SK-N-SH treated with all-trans-retinoic acid at 6 μM for 48 hours (cell line): ENCODE data around the gene CCDC186.
"Not testable (repeated sequence)": the region's sequence is repeated elsewhere in the genome, so short reads cannot be mapped to it uniquely, and the experiment has no call there.

Experiments
- ATAC-seq: fragments of 200-7000 bp; cut with Tn5 transposase; 3 replicates; pipeline ENCODE4 v1.9.1; 2020; ENCODE audit warnings: mild to moderate bottlenecking, moderate library complexity
- ARNTL ChIP-seq: fragments of 450-650 bp; formaldehyde crosslinking; IDR thresholded peaks from 2 replicates; pipeline ENCODE4 v1.5.0; 2020; ENCODE audit warnings: low read depth, mild to moderate bottlenecking, moderate library complexity, borderline replicate concordance
- CREB5 ChIP-seq: fragments of 250-450 bp; sonication (Bioruptor Pico); IDR thresholded peaks from 2 replicates; pipeline ENCODE4 v1.5.1; 2020; ENCODE audit warnings: low read depth, mild to moderate bottlenecking, moderate library complexity
- CSDC2 ChIP-seq: fragments of 250-450 bp; sonication (Bioruptor Pico); IDR thresholded peaks from 2 replicates; pipeline ENCODE4 v1.5.0; 2020; ENCODE audit warnings: mild to moderate bottlenecking, moderate library complexity
- CSRNP3 ChIP-seq: fragments of 250-450 bp; sonication (Bioruptor Pico); IDR thresholded peaks from 2 replicates; pipeline ENCODE4 v1.5.1; 2021; ENCODE audit warnings: mild to moderate bottlenecking, moderate library complexity
- ESRRG ChIP-seq: fragments of 250-450 bp; sonication (Bioruptor Pico); IDR thresholded peaks from 2 replicates; pipeline ENCODE4 v1.6.1; 2021; ENCODE audit warnings: mild to moderate bottlenecking
- GLIS3 ChIP-seq: fragments of 250-450 bp; sonication (Bioruptor Pico); IDR thresholded peaks from 2 replicates; pipeline ENCODE4 v1.5.0; 2020; ENCODE audit warnings: mild to moderate bottlenecking, moderate library complexity
- ISL1 ChIP-seq: fragments of 250-450 bp; sonication (Bioruptor Pico); IDR thresholded peaks from 2 replicates; pipeline ENCODE4 v2.1.2; 2022; ENCODE audit warnings: mild to moderate bottlenecking, moderate library complexity
- OSR1 ChIP-seq: fragments of 250-450 bp; sonication (Bioruptor Pico); IDR thresholded peaks from 2 replicates; pipeline ENCODE4 v1.8.0; 2022; ENCODE audit warnings: moderate library complexity, mild to moderate bottlenecking, inconsistent platforms
- PATZ1 ChIP-seq: fragments of 250-450 bp; sonication (Bioruptor Pico); IDR thresholded peaks from 2 replicates; pipeline ENCODE4 v1.8.0; 2020; ENCODE audit warnings: mild to moderate bottlenecking, moderate library complexity, borderline replicate concordance
- PPARA ChIP-seq: fragments of 250-450 bp; sonication (Bioruptor Pico); IDR thresholded peaks from 2 replicates; pipeline ENCODE4 v1.5.0; 2020; ENCODE audit warnings: mild to moderate bottlenecking, borderline replicate concordance
- SNAI2 ChIP-seq: fragments of 250-450 bp; sonication (Bioruptor Pico); IDR thresholded peaks from 2 replicates; pipeline ENCODE4 v1.5.0; 2020; ENCODE audit warnings: mild to moderate bottlenecking, moderate library complexity
- TSHZ2 ChIP-seq: fragments of 250-450 bp; sonication (Bioruptor Pico); IDR thresholded peaks from 2 replicates; pipeline ENCODE4 v1.5.0; 2020; ENCODE audit warnings: mild to moderate bottlenecking, moderate library complexity
- ZC3H10 ChIP-seq: fragments of 250-450 bp; sonication (Bioruptor Pico); IDR thresholded peaks from 2 replicates; pipeline ENCODE4 v1.5.1; 2021; ENCODE audit warnings: mild to moderate bottlenecking, moderate library complexity
- ZFP3 ChIP-seq: fragments of 250-450 bp; sonication (Bioruptor Pico); IDR thresholded peaks from 2 replicates; pipeline ENCODE4 v1.5.0; 2020; ENCODE audit warnings: mild to moderate bottlenecking, moderate library complexity
- ZFP30 ChIP-seq: fragments of 450-650 bp; formaldehyde crosslinking; IDR thresholded peaks from 2 replicates; pipeline ENCODE4 v1.5.0; 2022; ENCODE audit warnings: mild to moderate bottlenecking, moderate library complexity
- ZNF565 ChIP-seq: fragments of 450-650 bp; formaldehyde crosslinking; conservative IDR thresholded peaks from 2 replicates; pipeline ENCODE4 v1.5.0; 2020; ENCODE audit warnings: low read depth, mild to moderate bottlenecking, moderate library complexity
- ZNF70 ChIP-seq: fragments of 450-650 bp; formaldehyde crosslinking; IDR thresholded peaks from 2 replicates; pipeline ENCODE4 v1.5.0; 2020; ENCODE audit warnings: mild to moderate bottlenecking, moderate library complexity
- ZNF8 ChIP-seq: fragments of 450-650 bp; formaldehyde crosslinking; IDR thresholded peaks from 2 replicates; pipeline ENCODE4 v1.5.0; 2020; ENCODE audit warnings: mild to moderate bottlenecking, moderate library complexity

Gene CCDC186

GRCh38 chr10:114143160-114143559 lies 30.8 kb downstream of the CCDC186 start:
- no peak for TF ChIP-seq OSR1 (CRISPR knock-in tag)
- no peak for TF ChIP-seq ZFP30 (CRISPR knock-in tag)
- TF ChIP-seq CREB5 (CRISPR knock-in tag): no peak
- TF ChIP-seq ZFP3: no peak
- TF ChIP-seq PATZ1 (CRISPR knock-in tag): no peak
- no peak for TF ChIP-seq ZC3H10 (CRISPR knock-in tag)
- no peak for TF ChIP-seq CSDC2
- no peak for TF ChIP-seq ZNF70 (CRISPR knock-in tag)
- TF ChIP-seq CSRNP3 (CRISPR knock-in tag): no peak
- TF ChIP-seq ARNTL: no peak
- no peak for TF ChIP-seq SNAI2
- TF ChIP-seq ISL1 (CRISPR knock-in tag): no peak
- no peak for ATAC-seq

GRCh38 chr10:114142018-114142417 lies 32.0 kb downstream of the CCDC186 start:
- no peak for ATAC-seq
- TF ChIP-seq ZFP3: no peak
- TF ChIP-seq TSHZ2 (CRISPR knock-in tag): no peak
- TF ChIP-seq ZC3H10 (CRISPR knock-in tag): no peak
- TF ChIP-seq PPARA (CRISPR knock-in tag): no peak
- no peak for TF ChIP-seq ESRRG
- no peak for TF ChIP-seq CREB5 (CRISPR knock-in tag)
- no peak for TF ChIP-seq ARNTL
- no peak for TF ChIP-seq GLIS3 (CRISPR knock-in tag)
- TF ChIP-seq CSDC2: no peak
- TF ChIP-seq CSRNP3 (CRISPR knock-in tag): no peak
- no peak for TF ChIP-seq OSR1 (CRISPR knock-in tag)
- TF ChIP-seq ZNF8 (CRISPR knock-in tag): no peak
- TF ChIP-seq ZNF70 (CRISPR knock-in tag): no peak
- TF ChIP-seq ZNF565 (CRISPR knock-in tag): no peak
- TF ChIP-seq PATZ1 (CRISPR knock-in tag): no peak
- TF ChIP-seq, all 23 proteins: peak for 0

GRCh38 chr10:114140827-114141226 lies 33.2 kb downstream of the CCDC186 start:
- not testable (repeated sequence) for ATAC-seq
